Cardiac fibroblast (primary cell): Measurements from ENCODE around the gene JAKMIP1.

Source experiments
- DNase-seq, 2 donors: peaks; one replicate each; pipeline versions ENCODE4 v3.0.0 to v3.0.0-alpha.2; 2010; ENCODE audit warnings: low read depth in 2 of 2
- H3K4me3 ChIP-seq, 2 donors: replicated peaks in 1 of 2; 1 replicate in 1 of 2; 2 replicates in 1 of 2; pipeline ENCODE4 v1.5.1; 2011; ENCODE audit warnings: low read depth in 2 of 2, low read length in 2 of 2, mild to moderate bottlenecking in 2 of 2, moderate library complexity in 1 of 2
- TF ChIP-seq, protein P1 (sequence below): IDR thresholded peaks from one replicate; pipeline ENCODE4 v1.5.1; 2011; ENCODE audit warnings: low read depth, mild to moderate bottlenecking, low read length, inconsistent platforms

Gene JAKMIP1

GRCh38 chr4:6137747-6138135 is 62.6 kb downstream of the JAKMIP1 start:
- DNase-seq = no peak
- TF ChIP-seq, protein P1, sequence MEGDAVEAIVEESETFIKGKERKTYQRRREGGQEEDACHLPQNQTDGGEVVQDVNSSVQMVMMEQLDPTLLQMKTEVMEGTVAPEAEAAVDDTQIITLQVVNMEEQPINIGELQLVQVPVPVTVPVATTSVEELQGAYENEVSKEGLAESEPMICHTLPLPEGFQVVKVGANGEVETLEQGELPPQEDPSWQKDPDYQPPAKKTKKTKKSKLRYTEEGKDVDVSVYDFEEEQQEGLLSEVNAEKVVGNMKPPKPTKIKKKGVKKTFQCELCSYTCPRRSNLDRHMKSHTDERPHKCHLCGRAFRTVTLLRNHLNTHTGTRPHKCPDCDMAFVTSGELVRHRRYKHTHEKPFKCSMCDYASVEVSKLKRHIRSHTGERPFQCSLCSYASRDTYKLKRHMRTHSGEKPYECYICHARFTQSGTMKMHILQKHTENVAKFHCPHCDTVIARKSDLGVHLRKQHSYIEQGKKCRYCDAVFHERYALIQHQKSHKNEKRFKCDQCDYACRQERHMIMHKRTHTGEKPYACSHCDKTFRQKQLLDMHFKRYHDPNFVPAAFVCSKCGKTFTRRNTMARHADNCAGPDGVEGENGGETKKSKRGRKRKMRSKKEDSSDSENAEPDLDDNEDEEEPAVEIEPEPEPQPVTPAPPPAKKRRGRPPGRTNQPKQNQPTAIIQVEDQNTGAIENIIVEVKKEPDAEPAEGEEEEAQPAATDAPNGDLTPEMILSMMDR = no peak

DNA sequence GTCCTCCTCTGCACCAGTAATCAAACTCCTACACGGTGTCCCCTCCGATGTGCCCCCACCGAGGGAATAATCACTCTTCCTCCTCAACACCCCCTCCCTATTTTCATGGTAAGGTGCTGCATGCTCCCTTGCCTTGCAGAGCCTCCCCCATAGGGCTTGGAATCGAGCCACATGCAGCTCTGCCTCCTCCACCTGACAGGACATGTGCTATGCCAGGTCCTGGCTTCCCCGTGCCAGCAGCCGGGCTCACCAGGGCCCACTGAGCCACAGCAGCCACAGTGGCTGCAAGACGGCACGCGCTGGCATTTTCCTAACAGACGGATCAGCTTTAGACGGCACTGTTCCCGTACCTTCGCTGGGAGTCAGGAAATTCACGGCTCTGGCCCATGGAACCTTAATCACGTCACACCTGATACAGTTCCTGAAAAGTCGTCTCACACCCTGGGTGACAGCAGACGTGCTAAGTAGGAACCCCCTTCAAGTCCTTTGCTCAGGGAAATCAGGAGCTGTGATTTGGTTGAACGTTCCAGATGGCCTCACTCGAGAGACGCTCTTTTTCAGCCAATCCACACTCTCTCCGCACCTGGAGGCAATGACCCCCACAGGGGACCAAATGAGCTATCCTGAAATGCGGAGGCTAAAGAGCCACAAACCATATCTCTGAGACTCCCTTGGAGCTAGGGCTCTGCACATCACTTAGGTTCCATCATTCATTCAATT is 63.2 kb downstream of the JAKMIP1 start:
- TF ChIP-seq, protein P1 = no peak

More at GRCh38 chr4:6137747-6138135, 62.6 kb downstream of the JAKMIP1 start:
- H3K4me3 ChIP-seq = no peak overlapping the region

GRCh38 chr4:6134612-6135220 is 65.6 kb downstream of the JAKMIP1 start:
- no peak overlapping the region for H3K4me3 ChIP-seq
- TF ChIP-seq, protein P1 = no peak
- DNase-seq = no peak

More for the DNA sequence above, 63.2 kb downstream of the JAKMIP1 start:
- no peak for DNase-seq
- no peak overlapping the region for H3K4me3 ChIP-seq

- H3K4me3 ChIP-seq = no peak overlapping the region
- DNase-seq = no peak
- TF ChIP-seq, protein P1 = no peak
Measured at GRCh38 chr4:6132716-6133115, 67.6 kb downstream of the JAKMIP1 start.

- TF ChIP-seq, protein P1 = no peak
- H3K4me3 ChIP-seq = no peak overlapping the region
- no peak for DNase-seq
Measured at GRCh38 chr4:6128221-6128850, 72.0 kb downstream of the JAKMIP1 start.

DNA sequence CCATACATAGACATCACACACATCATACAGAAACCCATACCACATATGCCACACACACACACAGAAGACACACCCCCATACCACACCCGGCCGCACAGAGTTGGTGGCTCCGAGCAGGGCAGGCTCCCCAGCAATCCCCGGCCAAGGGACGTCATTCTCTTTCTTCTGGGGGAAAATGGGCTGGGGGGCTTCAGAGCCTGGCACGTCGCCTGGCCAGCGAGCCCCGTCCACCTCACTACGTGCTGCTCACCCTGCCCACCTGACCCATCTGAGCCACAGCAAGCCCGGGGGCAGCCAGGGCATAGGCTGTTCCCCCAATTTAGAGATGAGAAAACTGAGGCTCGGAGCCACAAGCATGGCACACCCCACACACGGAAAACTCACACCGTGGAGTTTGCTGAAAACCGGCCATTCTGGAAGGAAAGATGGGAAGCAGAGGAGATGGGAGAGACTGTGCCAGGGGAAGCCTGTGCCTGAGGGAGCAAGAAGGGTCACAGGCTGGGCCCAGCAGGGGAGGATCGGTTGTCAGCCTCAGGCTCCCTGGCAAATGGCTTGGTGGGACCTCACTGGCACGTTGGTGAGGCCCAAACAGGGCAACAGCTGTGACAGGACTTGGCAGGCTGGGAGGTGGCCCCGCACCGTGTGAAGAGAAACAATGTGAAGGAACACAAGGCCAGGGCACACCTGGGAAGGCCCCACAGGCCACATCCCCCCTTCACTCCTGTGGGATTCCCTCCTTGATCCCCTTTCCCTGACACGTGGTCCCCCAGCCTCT is 73.2 kb downstream of the JAKMIP1 start:
- no peak overlapping the region for H3K4me3 ChIP-seq
- TF ChIP-seq, protein P1 = no peak
- DNase-seq = no peak
